ENCODE measurements around the gene TMCC3.
"Not testable (repeated sequence)": the region's sequence is repeated elsewhere in the genome, so short reads cannot be mapped to it uniquely, and the experiment has no call there.

The TMCC3 gene

GRCh38 chr12:94602024-94602423 is 48.3 kb downstream of the TMCC3 start:
- no peak for DNase-seq (ENCODE audit: extremely low spot score)
- CTCF ChIA-PET: interaction anchor here (1.1 kb wide), 1 partner anchor 21 kb away, joined by 3 read pairs; no protein-coding TSS in a partner anchor
- POLR2A ChIA-PET: no interaction called here
- TF ChIP-seq, protein P1, sequence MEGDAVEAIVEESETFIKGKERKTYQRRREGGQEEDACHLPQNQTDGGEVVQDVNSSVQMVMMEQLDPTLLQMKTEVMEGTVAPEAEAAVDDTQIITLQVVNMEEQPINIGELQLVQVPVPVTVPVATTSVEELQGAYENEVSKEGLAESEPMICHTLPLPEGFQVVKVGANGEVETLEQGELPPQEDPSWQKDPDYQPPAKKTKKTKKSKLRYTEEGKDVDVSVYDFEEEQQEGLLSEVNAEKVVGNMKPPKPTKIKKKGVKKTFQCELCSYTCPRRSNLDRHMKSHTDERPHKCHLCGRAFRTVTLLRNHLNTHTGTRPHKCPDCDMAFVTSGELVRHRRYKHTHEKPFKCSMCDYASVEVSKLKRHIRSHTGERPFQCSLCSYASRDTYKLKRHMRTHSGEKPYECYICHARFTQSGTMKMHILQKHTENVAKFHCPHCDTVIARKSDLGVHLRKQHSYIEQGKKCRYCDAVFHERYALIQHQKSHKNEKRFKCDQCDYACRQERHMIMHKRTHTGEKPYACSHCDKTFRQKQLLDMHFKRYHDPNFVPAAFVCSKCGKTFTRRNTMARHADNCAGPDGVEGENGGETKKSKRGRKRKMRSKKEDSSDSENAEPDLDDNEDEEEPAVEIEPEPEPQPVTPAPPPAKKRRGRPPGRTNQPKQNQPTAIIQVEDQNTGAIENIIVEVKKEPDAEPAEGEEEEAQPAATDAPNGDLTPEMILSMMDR (IDR thresholded peaks at IDR 0.05; ENCODE audit: control extremely low read depth, extremely low read depth, low read depth, missing control alignments): no peak

DNA sequence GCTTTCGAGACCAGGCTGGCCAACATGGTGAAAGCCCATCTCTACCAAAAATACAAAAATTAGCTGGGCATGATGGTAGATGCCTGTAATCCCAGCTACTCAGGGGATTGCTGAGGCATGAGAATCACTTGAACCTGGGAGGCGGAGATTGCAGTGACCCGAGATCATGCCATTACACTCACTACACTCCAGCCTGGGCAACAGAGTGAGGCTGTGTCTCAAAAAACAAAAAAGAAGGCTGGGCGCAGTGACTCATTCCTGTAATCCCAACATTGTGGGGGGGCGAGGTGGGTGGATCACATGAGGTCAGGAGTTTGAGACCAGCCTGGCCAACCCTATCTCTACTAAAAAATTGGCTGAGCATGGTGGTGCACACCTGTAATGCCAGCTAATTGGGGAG is 49.0 kb downstream of the TMCC3 start:
- POLR2A ChIA-PET; DNase-seq (ENCODE audit: extremely low spot score); CTCF ChIA-PET: not testable (repeated sequence)

GRCh38 chr12:94599189-94599588 is 51.2 kb downstream of the TMCC3 start:
- POLR2A ChIA-PET: no interaction called here
- CTCF ChIA-PET: interaction anchor here (1.3 to 1.5 kb wide), 3 partner anchors 17 to 34 kb away, joined by 3 read pairs; no protein-coding TSS in a partner anchor
- TF ChIP-seq, protein P1 (IDR thresholded peaks at IDR 0.05; ENCODE audit: control extremely low read depth, extremely low read depth, low read depth, missing control alignments): no peak
- no peak for DNase-seq (ENCODE audit: extremely low spot score)

GRCh38 chr12:94597268-94597667 is 53.1 kb downstream of the TMCC3 start:
- CTCF ChIA-PET: no interaction called here
- DNase-seq (ENCODE audit: extremely low spot score): no peak
- POLR2A ChIA-PET: no interaction called here
- TF ChIP-seq, protein P1 (IDR thresholded peaks at IDR 0.05; ENCODE audit: control extremely low read depth, extremely low read depth, low read depth, missing control alignments): no peak

- DNase-seq (ENCODE audit: extremely low spot score): no peak
- TF ChIP-seq, protein P1 (IDR thresholded peaks at IDR 0.05; ENCODE audit: control extremely low read depth, extremely low read depth, low read depth, missing control alignments): no peak
- ChIA-PET CTCF (interaction anchor here (1.8 kb wide), 1 partner anchor 19 kb away, joined by 4 read pairs; no protein-coding TSS in a partner anchor), POLR2A (no interaction called here)
These were observed 53.8 kb downstream of the TMCC3 start for GRCh38 chr12:94596596-94596995.

- no peak for DNase-seq (ENCODE audit: extremely low spot score)
- ChIA-PET POLR2A (interaction anchor here (0.7 kb wide), 1 partner anchor 168 kb away, joined by 3 read pairs; no protein-coding TSS in a partner anchor), CTCF (interaction anchor here (1.6 to 1.8 kb wide), 2 partner anchors 18 to 22 kb away, joined by 3 to 4 read pairs; no protein-coding TSS in a partner anchor)
- TF ChIP-seq, protein P1 (IDR thresholded peaks at IDR 0.05; ENCODE audit: control extremely low read depth, extremely low read depth, low read depth, missing control alignments): no peak
These were observed 55.2 kb downstream of the TMCC3 start for GRCh38 chr12:94595152-94595551.

GRCh38 chr12:94594443-94594825 is 55.9 kb downstream of the TMCC3 start:
- CTCF ChIA-PET: no interaction called here
- POLR2A ChIA-PET: no interaction called here
- no peak for DNase-seq (ENCODE audit: extremely low spot score)
- TF ChIP-seq, protein P1 (IDR thresholded peaks at IDR 0.05; ENCODE audit: control extremely low read depth, extremely low read depth, low read depth, missing control alignments): no peak

Data from GM10248 (cell line).